ENCODE results near the gene RTP1. TPM values are rescaled to one million over a fixed set of nuclear protein-coding genes. Genes with fewer than 3 reads are reported as not detected.

The RTP1 gene, protein sequence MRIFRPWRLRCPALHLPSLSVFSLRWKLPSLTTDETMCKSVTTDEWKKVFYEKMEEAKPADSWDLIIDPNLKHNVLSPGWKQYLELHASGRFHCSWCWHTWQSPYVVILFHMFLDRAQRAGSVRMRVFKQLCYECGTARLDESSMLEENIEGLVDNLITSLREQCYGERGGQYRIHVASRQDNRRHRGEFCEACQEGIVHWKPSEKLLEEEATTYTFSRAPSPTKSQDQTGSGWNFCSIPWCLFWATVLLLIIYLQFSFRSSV
- not detected for total RNA-seq

DNA sequence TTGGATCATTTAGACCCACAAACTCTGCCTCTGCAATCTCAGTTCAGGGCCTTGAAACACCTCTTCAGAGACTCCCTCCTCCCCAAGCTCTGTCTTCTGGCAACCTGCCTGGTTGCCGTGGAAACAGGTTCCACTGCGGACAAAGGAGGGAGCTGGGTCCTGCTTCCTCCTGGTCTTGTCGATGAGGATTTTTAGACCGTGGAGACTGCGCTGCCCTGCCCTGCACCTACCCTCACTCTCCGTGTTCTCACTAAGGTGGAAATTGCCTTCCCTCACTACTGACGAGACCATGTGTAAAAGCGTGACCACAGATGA is at the start of gene RTP1:
RTP1 (plus strand) TSS at position 152 of the 315 bp plus-strand sequence; CDS start at position 182, 30 bp downstream.
- DNase-seq, result no peak
- no peaks in the 10 kb centered on the region for H3K4me1 ChIP-seq

DNA sequence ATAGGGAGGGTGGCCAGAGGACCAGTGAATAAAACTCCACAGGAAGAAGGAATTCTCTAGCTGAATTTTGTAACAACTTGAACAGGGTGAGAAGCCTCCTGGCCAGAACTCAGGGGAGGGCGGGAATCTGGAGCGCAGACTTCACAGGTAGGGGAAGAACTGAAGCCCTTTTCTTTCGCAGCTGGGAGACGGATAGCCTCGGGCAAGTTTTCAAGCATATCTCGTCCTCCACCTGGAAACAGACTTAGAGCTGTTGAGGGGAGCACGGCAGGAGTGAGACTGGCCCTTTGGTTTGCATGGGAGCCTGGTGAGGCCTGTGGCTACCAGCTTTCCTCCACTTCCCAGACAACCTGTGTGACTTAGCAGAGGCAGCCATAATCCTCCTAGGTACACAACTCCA is 47.1 kb upstream of the RTP1 start:
- DNase-seq, result no peak
- Histone ChIP-seq H3K4me1 (no peaks in the 10 kb centered on the region), H3K9me3 (peaks cover 0 to 2% (median 1%) of the 10 kb centered on the region in 4 donors), H3K27ac (no peak overlapping the region), H3K27me3 (no peaks in the 10 kb centered on the region), H3K4me3 (no peak overlapping the region), H3K36me3 (no peaks in the 10 kb centered on the region)
- TF ChIP-seq POLR2A (IDR thresholded peaks at IDR 0.05) (no peak), CTCF (IDR thresholded peaks at IDR 0.05) (no peak)

More for the DNA sequence above, at the start of gene RTP1:
- no peak for TF ChIP-seq POLR2A (IDR thresholded peaks at IDR 0.05)
- TF ChIP-seq CTCF (IDR thresholded peaks at IDR 0.05), result no peak
- H3K27ac ChIP-seq, result no peak within 1 kb of the TSS
- H3K9me3 ChIP-seq, result no peaks in the 10 kb centered on the region
- H3K27me3 ChIP-seq, result no peaks in the 10 kb centered on the region
- no peak within 1 kb of the TSS for H3K4me3 ChIP-seq
- no peaks in the 10 kb centered on the region for H3K36me3 ChIP-seq

- no peak overlapping the region for H3K27ac ChIP-seq
- peak; percentile 18 to 50 (median 27) for TF ChIP-seq CTCF (IDR thresholded peaks at IDR 0.05)
- no peak for TF ChIP-seq POLR2A (IDR thresholded peaks at IDR 0.05)
- no peaks in the 10 kb centered on the region for H3K27me3 ChIP-seq
- peak in 2 of 3 donors; percentile 70 to 84 for DNase-seq
- H3K36me3 ChIP-seq, result no peaks in the 10 kb centered on the region
- no peak overlapping the region for H3K4me3 ChIP-seq
- no peaks in the 10 kb centered on the region for H3K9me3 ChIP-seq
- H3K4me1 ChIP-seq, result no peaks in the 10 kb centered on the region
Measured at GRCh38 chr3:187150599-187150998, 46.7 kb upstream of the RTP1 start.

- no peaks in the 10 kb centered on the region for H3K4me1 ChIP-seq
- no peaks in the 10 kb centered on the region for H3K36me3 ChIP-seq
- no peak for DNase-seq
- H3K9me3 ChIP-seq, result no peaks in the 10 kb centered on the region
- H3K27ac ChIP-seq, result no peak overlapping the region
- no peak for TF ChIP-seq CTCF (IDR thresholded peaks at IDR 0.05)
- TF ChIP-seq POLR2A (IDR thresholded peaks at IDR 0.05), result no peak
- H3K27me3 ChIP-seq, result no peaks in the 10 kb centered on the region
- no peak overlapping the region for H3K4me3 ChIP-seq
Measured at GRCh38 chr3:187161556-187161955, 35.7 kb upstream of the RTP1 start.

DNA sequence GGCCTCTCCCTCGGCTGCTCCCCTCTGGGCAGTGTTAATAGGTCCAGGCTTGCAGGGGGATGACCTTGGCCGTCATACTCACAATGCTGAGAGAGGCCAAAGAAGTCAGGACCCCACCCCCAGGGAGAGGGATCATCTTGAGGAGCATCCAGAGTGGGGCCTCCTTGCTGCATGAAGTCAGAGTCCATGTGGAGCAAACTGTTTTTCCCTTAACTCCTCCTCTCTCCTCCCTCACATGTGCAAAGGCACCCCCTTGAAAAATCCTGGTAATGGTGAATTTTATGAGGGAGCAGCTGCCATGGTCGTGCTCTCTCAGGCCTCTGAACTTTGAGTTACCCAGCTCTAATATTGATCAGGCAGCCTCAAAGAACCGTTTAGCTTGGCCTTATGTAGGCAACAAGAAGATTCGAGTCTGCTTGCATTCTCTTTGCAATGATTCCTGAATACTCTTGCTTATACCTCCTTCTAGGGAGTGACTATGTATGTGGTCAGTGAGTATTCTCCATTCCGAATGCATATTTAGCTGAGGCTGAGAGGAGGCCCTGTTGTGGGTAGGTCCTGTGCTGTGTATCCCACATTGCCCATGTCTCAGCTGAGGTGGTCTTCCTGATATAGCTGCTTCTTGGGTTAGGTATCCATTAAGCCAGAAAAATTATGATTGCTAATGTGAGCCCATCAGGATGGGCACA is 34.9 kb upstream of the RTP1 start:
- Histone ChIP-seq H3K4me3 (no peak overlapping the region), H3K9me3 (no peaks in the 10 kb centered on the region), H3K27ac (no peak overlapping the region), H3K27me3 (no peaks in the 10 kb centered on the region), H3K36me3 (no peaks in the 10 kb centered on the region), H3K4me1 (no peaks in the 10 kb centered on the region)
- no peak for DNase-seq
- TF ChIP-seq CTCF (IDR thresholded peaks at IDR 0.05) (no peak), POLR2A (IDR thresholded peaks at IDR 0.05) (no peak)

Measured in Peyer's patch (tissue), 4 donors.